ENCODE measurements around the gene RCAN3. TPM values are rescaled to one million over a fixed set of nuclear protein-coding genes. Genes with fewer than 3 reads are reported as not detected.

The RCAN3 gene
- total and polyA plus RNA-seq, 10 of the 15 experiments (the other 5 are each of a cell fraction or from before 2014, with no cell fraction given), result 0.02 to 0.46 (median 0.06) TPM; not detected in 3

- DNase-seq (ENCODE audit: low read depth, low spot score), result no peak
- BruUV-seq (replicated peaks), result no TSS peak
- TF ChIP-seq, protein P1, sequence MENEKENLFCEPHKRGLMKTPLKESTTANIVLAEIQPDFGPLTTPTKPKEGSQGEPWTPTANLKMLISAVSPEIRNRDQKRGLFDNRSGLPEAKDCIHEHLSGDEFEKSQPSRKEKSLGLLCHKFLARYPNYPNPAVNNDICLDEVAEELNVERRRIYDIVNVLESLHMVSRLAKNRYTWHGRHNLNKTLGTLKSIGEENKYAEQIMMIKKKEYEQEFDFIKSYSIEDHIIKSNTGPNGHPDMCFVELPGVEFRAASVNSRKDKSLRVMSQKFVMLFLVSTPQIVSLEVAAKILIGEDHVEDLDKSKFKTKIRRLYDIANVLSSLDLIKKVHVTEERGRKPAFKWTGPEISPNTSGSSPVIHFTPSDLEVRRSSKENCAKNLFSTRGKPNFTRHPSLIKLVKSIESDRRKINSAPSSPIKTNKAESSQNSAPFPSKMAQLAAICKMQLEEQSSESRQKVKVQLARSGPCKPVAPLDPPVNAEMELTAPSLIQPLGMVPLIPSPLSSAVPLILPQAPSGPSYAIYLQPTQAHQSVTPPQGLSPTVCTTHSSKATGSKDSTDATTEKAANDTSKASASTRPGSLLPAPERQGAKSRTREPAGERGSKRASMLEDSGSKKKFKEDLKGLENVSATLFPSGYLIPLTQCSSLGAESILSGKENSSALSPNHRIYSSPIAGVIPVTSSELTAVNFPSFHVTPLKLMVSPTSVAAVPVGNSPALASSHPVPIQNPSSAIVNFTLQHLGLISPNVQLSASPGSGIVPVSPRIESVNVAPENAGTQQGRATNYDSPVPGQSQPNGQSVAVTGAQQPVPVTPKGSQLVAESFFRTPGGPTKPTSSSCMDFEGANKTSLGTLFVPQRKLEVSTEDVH (IDR thresholded peaks at IDR 0.05; ENCODE audit: low read depth, partially characterized antibody), result no peak
- TF ChIP-seq SUZ12 (IDR thresholded peaks at IDR 0.05; ENCODE audit: unreplicated experiment), result no peak
- no peak for TF ChIP-seq NFYB (IDR thresholded peaks at IDR 0.05; ENCODE audit: insufficient read depth, low read depth, low read length)
- no peak for TF ChIP-seq BCL11A (IDR thresholded peaks at IDR 0.05; ENCODE audit: low read depth, low read length)
- TF ChIP-seq POLR2AphosphoS2 (IDR thresholded peaks at IDR 0.05; ENCODE audit: low read depth, low read length), result no peak
- TF ChIP-seq, protein P2, sequence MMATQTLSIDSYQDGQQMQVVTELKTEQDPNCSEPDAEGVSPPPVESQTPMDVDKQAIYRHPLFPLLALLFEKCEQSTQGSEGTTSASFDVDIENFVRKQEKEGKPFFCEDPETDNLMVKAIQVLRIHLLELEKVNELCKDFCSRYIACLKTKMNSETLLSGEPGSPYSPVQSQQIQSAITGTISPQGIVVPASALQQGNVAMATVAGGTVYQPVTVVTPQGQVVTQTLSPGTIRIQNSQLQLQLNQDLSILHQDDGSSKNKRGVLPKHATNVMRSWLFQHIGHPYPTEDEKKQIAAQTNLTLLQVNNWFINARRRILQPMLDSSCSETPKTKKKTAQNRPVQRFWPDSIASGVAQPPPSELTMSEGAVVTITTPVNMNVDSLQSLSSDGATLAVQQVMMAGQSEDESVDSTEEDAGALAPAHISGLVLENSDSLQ (IDR thresholded peaks at IDR 0.05), result no peak
- TF ChIP-seq GATAD2B (conservative IDR thresholded peaks at IDR 0.05; ENCODE audit: low read depth), result no peak
- no peak for TF ChIP-seq RELA (IDR thresholded peaks at IDR 0.05; ENCODE audit: borderline replicate concordance, partially characterized antibody)
- no peak for TF ChIP-seq RCOR1 (conservative IDR thresholded peaks at IDR 0.05; ENCODE audit: low read depth, low read length)
- TF ChIP-seq, protein P3, sequence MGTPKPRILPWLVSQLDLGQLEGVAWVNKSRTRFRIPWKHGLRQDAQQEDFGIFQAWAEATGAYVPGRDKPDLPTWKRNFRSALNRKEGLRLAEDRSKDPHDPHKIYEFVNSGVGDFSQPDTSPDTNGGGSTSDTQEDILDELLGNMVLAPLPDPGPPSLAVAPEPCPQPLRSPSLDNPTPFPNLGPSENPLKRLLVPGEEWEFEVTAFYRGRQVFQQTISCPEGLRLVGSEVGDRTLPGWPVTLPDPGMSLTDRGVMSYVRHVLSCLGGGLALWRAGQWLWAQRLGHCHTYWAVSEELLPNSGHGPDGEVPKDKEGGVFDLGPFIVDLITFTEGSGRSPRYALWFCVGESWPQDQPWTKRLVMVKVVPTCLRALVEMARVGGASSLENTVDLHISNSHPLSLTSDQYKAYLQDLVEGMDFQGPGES (IDR thresholded peaks at IDR 0.05), result no peak
- TF ChIP-seq POLR2AphosphoS5 (IDR thresholded peaks at IDR 0.05; ENCODE audit: low read length), result no peak
- TF ChIP-seq TBL1XR1 (IDR thresholded peaks at IDR 0.05; ENCODE audit: low read depth, low read length), result no peak
- TF ChIP-seq SPI1 (IDR thresholded peaks at IDR 0.05; ENCODE audit: borderline replicate concordance, insufficient read depth, low read depth, low read length), result no peak
- TF ChIP-seq IKZF1 (conservative IDR thresholded peaks at IDR 0.05), result no peak
- TF ChIP-seq, protein P4, sequence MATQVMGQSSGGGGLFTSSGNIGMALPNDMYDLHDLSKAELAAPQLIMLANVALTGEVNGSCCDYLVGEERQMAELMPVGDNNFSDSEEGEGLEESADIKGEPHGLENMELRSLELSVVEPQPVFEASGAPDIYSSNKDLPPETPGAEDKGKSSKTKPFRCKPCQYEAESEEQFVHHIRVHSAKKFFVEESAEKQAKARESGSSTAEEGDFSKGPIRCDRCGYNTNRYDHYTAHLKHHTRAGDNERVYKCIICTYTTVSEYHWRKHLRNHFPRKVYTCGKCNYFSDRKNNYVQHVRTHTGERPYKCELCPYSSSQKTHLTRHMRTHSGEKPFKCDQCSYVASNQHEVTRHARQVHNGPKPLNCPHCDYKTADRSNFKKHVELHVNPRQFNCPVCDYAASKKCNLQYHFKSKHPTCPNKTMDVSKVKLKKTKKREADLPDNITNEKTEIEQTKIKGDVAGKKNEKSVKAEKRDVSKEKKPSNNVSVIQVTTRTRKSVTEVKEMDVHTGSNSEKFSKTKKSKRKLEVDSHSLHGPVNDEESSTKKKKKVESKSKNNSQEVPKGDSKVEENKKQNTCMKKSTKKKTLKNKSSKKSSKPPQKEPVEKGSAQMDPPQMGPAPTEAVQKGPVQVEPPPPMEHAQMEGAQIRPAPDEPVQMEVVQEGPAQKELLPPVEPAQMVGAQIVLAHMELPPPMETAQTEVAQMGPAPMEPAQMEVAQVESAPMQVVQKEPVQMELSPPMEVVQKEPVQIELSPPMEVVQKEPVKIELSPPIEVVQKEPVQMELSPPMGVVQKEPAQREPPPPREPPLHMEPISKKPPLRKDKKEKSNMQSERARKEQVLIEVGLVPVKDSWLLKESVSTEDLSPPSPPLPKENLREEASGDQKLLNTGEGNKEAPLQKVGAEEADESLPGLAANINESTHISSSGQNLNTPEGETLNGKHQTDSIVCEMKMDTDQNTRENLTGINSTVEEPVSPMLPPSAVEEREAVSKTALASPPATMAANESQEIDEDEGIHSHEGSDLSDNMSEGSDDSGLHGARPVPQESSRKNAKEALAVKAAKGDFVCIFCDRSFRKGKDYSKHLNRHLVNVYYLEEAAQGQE (IDR thresholded peaks at IDR 0.05; ENCODE audit: low read depth, low read length), result no peak
- no peak for TF ChIP-seq LARP7 (IDR thresholded peaks at IDR 0.05)
- no peaks in the 10 kb centered on the region for H4K20me1 ChIP-seq (ENCODE audit: control insufficient read depth, insufficient read depth)
- no peaks in the 10 kb centered on the region for H3K79me2 ChIP-seq (ENCODE audit: control insufficient read depth, insufficient read depth, low read length)
- CTCF ChIA-PET, result no interaction called here
- H3K4me2 ChIP-seq (ENCODE audit: control insufficient read depth, insufficient read depth), result no peak overlapping the region
- SMC1A ChIA-PET (ENCODE audit: uncharacterized antibody, unreplicated experiment), result no interaction called here
- 62% methylated on average over 12 of the region's 12 CpGs for WGBS (ENCODE audit: insufficient coverage, insufficient replicate concordance, low lambda C conversion rate, missing lambda C conversion rate)
- H2AFZ ChIP-seq (ENCODE audit: control insufficient read depth, low read depth, low read length), result no peak overlapping the region
- H3K9ac ChIP-seq (ENCODE audit: control insufficient read depth, insufficient read depth, low read length), result no peak overlapping the region
- intact Hi-C loops (cut with micrococcal nuclease; ENCODE audit: unreplicated experiment), result no loop called here
- POLR2A ChIA-PET, result no interaction called here
- in situ Hi-C loops (cut with MboI), result no loop called here
- H3K4me1 ChIP-seq (ENCODE audit: control insufficient read depth, insufficient read depth, low read length), result peaks cover 8% of the 10 kb centered on the region
- H3K27me3 ChIP-seq (replicated peaks in 1 of 2; ENCODE audit: control insufficient read depth in 2 of 2, insufficient read depth in 2 of 2, low read length in 1 of 2), result peaks cover 10 to 13% of the 10 kb centered on the region in 2 experiments
- no peak for FAIRE-seq
- ATAC-seq, result no peak
- no peak overlapping the region for H3K4me3 ChIP-seq
- H3K27ac ChIP-seq (ENCODE audit: control insufficient read depth, insufficient read depth), result no peak overlapping the region
- RAD21 ChIA-PET (ENCODE audit: unreplicated experiment), result no interaction called here
- no peaks in the 10 kb centered on the region for H3K36me3 ChIP-seq (ENCODE audit: control insufficient read depth in 2 of 2, insufficient read depth in 2 of 2, low read length in 1 of 2)
- H3K9me3 ChIP-seq (replicated peaks; ENCODE audit: control insufficient read depth, insufficient read depth, low read length), result no peaks in the 10 kb centered on the region
Observed at GRCh38 chr1:24498589-24498988, 4.0 kb upstream of the RCAN3 start.

Data from GM12878 (cell line).